K562 (cell line): ENCODE results near the gene CCDC88A. TPM values are rescaled to one million over a fixed set of nuclear protein-coding genes. Genes with fewer than 3 reads are reported as not detected.

ENCODE experiments used
- CEBPB ChIP-seq: fragments of 450-650 bp; IDR thresholded peaks from 2 replicates; pipeline ENCODE4 v1.6.1; 2016; ENCODE audit warnings: missing genetic modification characterization, missing compliant biosample characterization
- CTBP1 ChIP-seq: fragments of 450-650 bp; IDR thresholded peaks from 2 replicates; pipeline ENCODE4 v1.6.1; 2016; ENCODE audit warnings: borderline replicate concordance
- KAT7 ChIP-seq: sonication (generic); formaldehyde crosslinking; IDR thresholded peaks from 2 replicates; pipeline ENCODE4 v1.8.0; 2022; ENCODE audit warnings: missing genetic modification reagents, mild to moderate bottlenecking, borderline replicate concordance
- MAFK ChIP-seq: IDR thresholded peaks from 2 replicates; pipeline ENCODE4 v1.6.1; 2011; ENCODE audit warnings: low read length, improper control_type of control experiment
- MIER1 ChIP-seq: fragments of 450-650 bp; IDR thresholded peaks from 2 replicates; pipeline ENCODE4 v1.6.1; 2016; ENCODE audit warnings: antibody characterized with exemption, mild to moderate bottlenecking, low read depth
- MTF1 ChIP-seq: fragments of 250-450 bp; sonication (Bioruptor Pico); IDR thresholded peaks from 2 replicates; pipeline ENCODE4 v1.9.0; 2021; ENCODE audit warnings: moderate library complexity, mild to moderate bottlenecking, inconsistent platforms, borderline replicate concordance
- NR2C2 ChIP-seq, 2 experiments: fragments of 200-800 bp in 1 of 2; sonication (Bioruptor generic) in 1 of 2; sonication (generic) in 1 of 2; formaldehyde crosslinking in 1 of 2; IDR thresholded peaks; 2 replicates each; pipeline versions ENCODE4 v1.6.1 to v1.8.0; 2016 to 2022; ENCODE audit warnings: mild to moderate bottlenecking in 1 of 2, missing compliant biosample characterization in 1 of 2, missing genetic modification characterization in 1 of 2, missing genetic modification reagents in 1 of 2
- PURB ChIP-seq: sonication (generic); formaldehyde crosslinking; IDR thresholded peaks from 2 replicates; pipeline ENCODE4 v1.9.0; 2021; ENCODE audit warnings: low read depth, mild to moderate bottlenecking, missing genetic modification reagents
- SIN3A ChIP-seq, 2 experiments: fragments of 150-350 bp in 1 of 2; IDR thresholded peaks; 2 replicates each; pipeline ENCODE4 v1.6.1; 2011 to 2016; ENCODE audit warnings: borderline replicate concordance in 2 of 2, low read depth in 2 of 2, low read length in 2 of 2, mild to moderate bottlenecking in 2 of 2, moderate library complexity in 2 of 2; ENCODE audit not compliant: control insufficient read depth in 1 of 2
- SNIP1 ChIP-seq: fragments of 450-650 bp; IDR thresholded peaks from 2 replicates; pipeline ENCODE4 v1.7.1; 2017; ENCODE audit warnings: low read depth, mild to moderate bottlenecking
- ZKSCAN1 ChIP-seq: fragments of 150-350 bp; IDR thresholded peaks from 2 replicates; pipeline ENCODE4 v1.6.1; 2016; ENCODE audit warnings: low read depth, low read length
- ZKSCAN3 ChIP-seq: fragments of 250-450 bp; sonication (Bioruptor Pico); IDR thresholded peaks from 2 replicates; pipeline ENCODE4 v1.4.0; 2020
- polyA plus RNA-seq, 8 experiments: library from polyadenylated mRNA; depleted of rRNA in 4 of 8; stranded (reverse) in 5 of 8; unstranded in 3 of 8; fragments of >200 nt; fragmentation: Nextera tagmentation in 2 of 8; fragmentation: Illumina TruSeq in 1 of 8; extraction: Ambion mirVana in 2 of 8; extraction: Trizol in 1 of 8; gene quantifications; 2 replicates each; pipeline versions ENCODE4 v1.2.1 to v1.2.3, GENCODE V29; 2011 to 2014; ENCODE audit warnings: inconsistent platforms in 1 of 8, missing spikeins in 1 of 8
- total RNA-seq, 7 experiments: library from RNA; depleted of rRNA in 6 of 7; stranded (reverse); fragments of >200 nt in 6 of 7; fragmentation: Illumina TruSeq in 2 of 7; extraction: Trizol in 2 of 7; gene quantifications; 2 replicates each; pipeline versions ENCODE4 v1.2.1 to v1.2.3, GENCODE V29; 2011 to 2021; ENCODE audit warnings: low replicate concordance in 1 of 7
- TF ChIP-seq, protein P1 (sequence below): fragments of 450-650 bp; IDR thresholded peaks from 2 replicates; pipeline ENCODE4 v1.6.1; 2017; ENCODE audit warnings: antibody characterized with exemption, mild to moderate bottlenecking
- TF ChIP-seq, protein P2 (sequence below): fragments of 250-450 bp; sonication (Bioruptor Pico); IDR thresholded peaks from 2 replicates; pipeline ENCODE4 v1.8.0; 2022; ENCODE audit warnings: moderate library complexity, mild to moderate bottlenecking, inconsistent platforms
- TF ChIP-seq, protein P3 (sequence below): conservative IDR thresholded peaks from 2 replicates; pipeline ENCODE4 v1.6.1; 2011; ENCODE audit warnings: low read depth, mild to moderate bottlenecking, low read length; ENCODE audit not compliant: control insufficient read depth
- TF ChIP-seq, protein P4 (sequence below): fragments of 450-650 bp; formaldehyde crosslinking; IDR thresholded peaks from 2 replicates; pipeline ENCODE4 v1.4.0; 2020; ENCODE audit warnings: mild to moderate bottlenecking, moderate library complexity

Gene CCDC88A
- total and polyA plus RNA-seq, 9 of the 15 experiments (the other 6 are each of a cell fraction or from before 2014, with no cell fraction given) = 29.3 to 102 (median 55.6) TPM

DNA sequence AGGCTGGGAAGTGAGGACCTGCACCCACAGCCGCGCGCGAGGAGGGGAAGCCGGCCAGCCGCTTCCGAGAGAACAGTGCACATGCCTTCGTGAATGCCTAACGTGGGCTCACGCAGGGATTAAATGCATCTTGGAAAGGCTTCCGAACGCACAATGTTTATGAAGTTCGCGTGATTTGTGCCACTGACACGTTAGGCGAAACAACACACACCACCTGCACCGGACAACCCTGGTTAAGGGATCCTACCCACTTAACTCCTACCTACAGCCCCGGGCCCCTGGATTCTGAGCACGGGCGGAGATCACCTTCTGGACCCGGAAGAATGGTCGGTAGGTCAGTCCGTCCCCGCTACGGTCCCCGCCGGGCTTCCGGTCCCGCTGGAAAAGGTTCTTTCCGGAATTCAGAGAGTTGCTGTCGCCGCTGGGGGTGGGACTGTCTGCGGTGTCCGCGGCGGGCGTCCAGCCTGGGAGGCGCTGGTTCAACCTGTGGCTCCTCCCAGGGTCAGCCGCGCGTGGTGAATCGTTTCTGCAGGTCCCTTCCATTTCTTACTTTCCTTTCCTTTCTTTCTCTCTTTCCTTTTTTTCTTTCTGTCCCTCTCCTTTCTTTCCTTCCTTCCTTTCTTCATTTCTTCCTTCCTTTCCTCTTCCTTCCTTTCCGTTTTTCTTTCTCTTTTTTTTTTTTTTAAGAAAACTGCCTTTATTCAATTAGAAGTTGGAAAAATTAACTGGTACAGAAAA, 150.6 kb downstream of the CCDC88A start, which contains the start of gene MTIF2 (continued):
- TF ChIP-seq, protein P1, sequence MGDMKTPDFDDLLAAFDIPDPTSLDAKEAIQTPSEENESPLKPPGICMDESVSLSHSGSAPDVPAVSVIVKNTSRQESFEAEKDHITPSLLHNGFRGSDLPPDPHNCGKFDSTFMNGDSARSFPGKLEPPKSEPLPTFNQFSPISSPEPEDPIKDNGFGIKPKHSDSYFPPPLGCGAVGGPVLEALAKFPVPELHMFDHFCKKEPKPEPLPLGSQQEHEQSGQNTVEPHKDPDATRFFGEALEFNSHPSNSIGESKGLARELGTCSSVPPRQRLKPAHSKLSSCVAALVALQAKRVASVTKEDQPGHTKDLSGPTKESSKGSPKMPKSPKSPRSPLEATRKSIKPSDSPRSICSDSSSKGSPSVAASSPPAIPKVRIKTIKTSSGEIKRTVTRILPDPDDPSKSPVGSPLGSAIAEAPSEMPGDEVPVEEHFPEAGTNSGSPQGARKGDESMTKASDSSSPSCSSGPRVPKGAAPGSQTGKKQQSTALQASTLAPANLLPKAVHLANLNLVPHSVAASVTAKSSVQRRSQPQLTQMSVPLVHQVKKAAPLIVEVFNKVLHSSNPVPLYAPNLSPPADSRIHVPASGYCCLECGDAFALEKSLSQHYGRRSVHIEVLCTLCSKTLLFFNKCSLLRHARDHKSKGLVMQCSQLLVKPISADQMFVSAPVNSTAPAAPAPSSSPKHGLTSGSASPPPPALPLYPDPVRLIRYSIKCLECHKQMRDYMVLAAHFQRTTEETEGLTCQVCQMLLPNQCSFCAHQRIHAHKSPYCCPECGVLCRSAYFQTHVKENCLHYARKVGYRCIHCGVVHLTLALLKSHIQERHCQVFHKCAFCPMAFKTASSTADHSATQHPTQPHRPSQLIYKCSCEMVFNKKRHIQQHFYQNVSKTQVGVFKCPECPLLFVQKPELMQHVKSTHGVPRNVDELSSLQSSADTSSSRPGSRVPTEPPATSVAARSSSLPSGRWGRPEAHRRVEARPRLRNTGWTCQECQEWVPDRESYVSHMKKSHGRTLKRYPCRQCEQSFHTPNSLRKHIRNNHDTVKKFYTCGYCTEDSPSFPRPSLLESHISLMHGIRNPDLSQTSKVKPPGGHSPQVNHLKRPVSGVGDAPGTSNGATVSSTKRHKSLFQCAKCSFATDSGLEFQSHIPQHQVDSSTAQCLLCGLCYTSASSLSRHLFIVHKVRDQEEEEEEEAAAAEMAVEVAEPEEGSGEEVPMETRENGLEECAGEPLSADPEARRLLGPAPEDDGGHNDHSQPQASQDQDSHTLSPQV = no peak
- peak; percentile 75 to 81; a peak in 2 of 4 replicates for TF ChIP-seq SIN3A (IDR thresholded peaks at IDR 0.05; ENCODE audit: borderline replicate concordance in 2 of 2, control insufficient read depth in 1 of 2, low read depth in 2 of 2, low read length in 2 of 2)
- TF ChIP-seq, protein P2, sequence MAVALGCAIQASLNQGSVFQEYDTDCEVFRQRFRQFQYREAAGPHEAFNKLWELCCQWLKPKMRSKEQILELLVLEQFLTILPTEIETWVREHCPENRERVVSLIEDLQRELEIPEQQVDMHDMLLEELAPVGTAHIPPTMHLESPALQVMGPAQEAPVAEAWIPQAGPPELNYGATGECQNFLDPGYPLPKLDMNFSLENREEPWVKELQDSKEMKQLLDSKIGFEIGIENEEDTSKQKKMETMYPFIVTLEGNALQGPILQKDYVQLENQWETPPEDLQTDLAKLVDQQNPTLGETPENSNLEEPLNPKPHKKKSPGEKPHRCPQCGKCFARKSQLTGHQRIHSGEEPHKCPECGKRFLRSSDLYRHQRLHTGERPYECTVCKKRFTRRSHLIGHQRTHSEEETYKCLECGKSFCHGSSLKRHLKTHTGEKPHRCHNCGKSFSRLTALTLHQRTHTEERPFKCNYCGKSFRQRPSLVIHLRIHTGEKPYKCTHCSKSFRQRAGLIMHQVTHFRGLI = 0 out of 2 replicates have a peak, but pooled peaks have one; percentile 18
- no peak for TF ChIP-seq PURB (CRISPR knock-in tag)
- TF ChIP-seq KAT7 (CRISPR knock-in tag) = peak; percentile 98
- TF ChIP-seq CTBP1 = peak; percentile 83
- TF ChIP-seq ZKSCAN3 (CRISPR knock-in tag) = no peak
- peak; percentile 78 for TF ChIP-seq MIER1
- TF ChIP-seq, protein P3, sequence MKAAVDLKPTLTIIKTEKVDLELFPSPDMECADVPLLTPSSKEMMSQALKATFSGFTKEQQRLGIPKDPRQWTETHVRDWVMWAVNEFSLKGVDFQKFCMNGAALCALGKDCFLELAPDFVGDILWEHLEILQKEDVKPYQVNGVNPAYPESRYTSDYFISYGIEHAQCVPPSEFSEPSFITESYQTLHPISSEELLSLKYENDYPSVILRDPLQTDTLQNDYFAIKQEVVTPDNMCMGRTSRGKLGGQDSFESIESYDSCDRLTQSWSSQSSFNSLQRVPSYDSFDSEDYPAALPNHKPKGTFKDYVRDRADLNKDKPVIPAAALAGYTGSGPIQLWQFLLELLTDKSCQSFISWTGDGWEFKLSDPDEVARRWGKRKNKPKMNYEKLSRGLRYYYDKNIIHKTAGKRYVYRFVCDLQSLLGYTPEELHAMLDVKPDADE = peak; percentile 75; the same call in 1 of the 2 replicates
- TF ChIP-seq, protein P4, sequence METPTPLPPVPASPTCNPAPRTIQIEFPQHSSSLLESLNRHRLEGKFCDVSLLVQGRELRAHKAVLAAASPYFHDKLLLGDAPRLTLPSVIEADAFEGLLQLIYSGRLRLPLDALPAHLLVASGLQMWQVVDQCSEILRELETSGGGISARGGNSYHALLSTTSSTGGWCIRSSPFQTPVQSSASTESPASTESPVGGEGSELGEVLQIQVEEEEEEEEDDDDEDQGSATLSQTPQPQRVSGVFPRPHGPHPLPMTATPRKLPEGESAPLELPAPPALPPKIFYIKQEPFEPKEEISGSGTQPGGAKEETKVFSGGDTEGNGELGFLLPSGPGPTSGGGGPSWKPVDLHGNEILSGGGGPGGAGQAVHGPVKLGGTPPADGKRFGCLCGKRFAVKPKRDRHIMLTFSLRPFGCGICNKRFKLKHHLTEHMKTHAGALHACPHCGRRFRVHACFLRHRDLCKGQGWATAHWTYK (CRISPR knock-in tag) = no peak
- peak; percentile 77 for TF ChIP-seq NR2C2 (CRISPR knock-in tag; IDR thresholded peaks at IDR 0.05)
- TF ChIP-seq NR2C2 (tag; IDR thresholded peaks at IDR 0.05) = peak; percentile 97
- no peak for TF ChIP-seq MAFK
- TF ChIP-seq ZKSCAN1 = peak; percentile 72; the same call in 1 of the 2 replicates
- TF ChIP-seq CEBPB (tag) = no peak
- TF ChIP-seq MTF1 (CRISPR knock-in tag) = no peak
- no peak for TF ChIP-seq SNIP1
